ENCODE measurements around the gene NDUFAF8.

DNA sequence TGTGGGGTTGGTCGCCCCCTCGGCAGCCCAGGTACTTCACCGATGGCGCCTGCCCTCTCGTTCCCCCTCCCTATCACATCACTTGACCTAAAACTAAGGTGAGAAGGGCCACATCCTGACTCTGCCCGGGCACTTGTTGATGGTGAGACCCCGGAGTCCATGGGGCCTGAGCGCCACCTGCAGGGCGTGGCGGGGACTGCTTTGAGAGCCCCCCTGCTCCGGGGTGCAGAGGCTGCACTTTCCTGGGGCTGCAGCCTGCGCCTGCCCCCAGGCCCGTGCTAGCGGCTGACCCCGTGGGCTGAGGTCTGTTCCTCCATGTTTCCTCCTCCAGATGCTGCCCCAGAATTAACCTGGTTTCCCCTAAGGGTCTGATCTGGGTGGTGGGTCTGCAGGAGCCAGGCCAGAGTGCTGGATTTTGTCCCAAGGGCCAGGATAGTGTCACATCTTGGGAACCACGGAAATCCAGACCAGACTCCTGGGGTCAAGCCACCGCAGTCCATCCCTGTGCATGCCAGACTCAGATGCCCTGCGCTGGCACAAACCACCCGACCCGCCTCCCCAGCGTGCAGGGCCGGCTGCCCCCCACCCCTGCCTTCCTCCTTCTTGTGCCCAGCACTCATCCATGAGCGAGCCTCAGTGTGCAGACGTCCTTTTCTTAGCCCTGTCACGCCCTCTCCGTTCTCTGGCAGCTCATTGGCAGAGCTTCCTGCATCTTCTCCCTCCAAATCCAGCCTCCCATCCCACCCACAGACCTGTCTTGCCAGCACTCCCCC lies 2.7 kb downstream of the NDUFAF8 start:
- no peak for TF ChIP-seq NRF1 (conservative IDR thresholded peaks at IDR 0.05; ENCODE audit: low read depth, low read length)
- no peak; the same call in 1 of the 2 replicates for TF ChIP-seq POLR2AphosphoS5 (IDR thresholded peaks at IDR 0.05; ENCODE audit: low read length)
- no peak for TF ChIP-seq ZNF217 (IDR thresholded peaks at IDR 0.05)
- peak; percentile 83 to 94 (median 86) for TF ChIP-seq CTCF (IDR thresholded peaks at IDR 0.05 in 2 of 3, conservative IDR thresholded peaks at IDR 0.05 in 1 of 3; ENCODE audit: control insufficient read depth in 2 of 3, extremely low read depth in 1 of 3, insufficient read depth in 1 of 3, low read depth in 3 of 3, low read length in 3 of 3)
- no peak for TF ChIP-seq USF2 (IDR thresholded peaks at IDR 0.05; ENCODE audit: borderline replicate concordance, low read depth, low read length)
- no peak for TF ChIP-seq CEBPB (IDR thresholded peaks at IDR 0.05; ENCODE audit: borderline replicate concordance in 1 of 2, low read depth in 2 of 2, low read length in 2 of 2)
- TF ChIP-seq REST (IDR thresholded peaks at IDR 0.05; ENCODE audit: low read depth, low read length) = no peak
- TF ChIP-seq HCFC1 (IDR thresholded peaks at IDR 0.05; ENCODE audit: low read length) = no peak
- TF ChIP-seq EZH2 (IDR thresholded peaks at IDR 0.05; ENCODE audit: borderline replicate concordance, control insufficient read depth, low read depth, low read length) = no peak
- TF ChIP-seq PML (IDR thresholded peaks at IDR 0.05; ENCODE audit: low read length) = no peak
- no peak for TF ChIP-seq SIX5 (IDR thresholded peaks at IDR 0.05; ENCODE audit: low read depth, low read length, severe bottlenecking)
- no peak for TF ChIP-seq E4F1 (IDR thresholded peaks at IDR 0.05; ENCODE audit: borderline replicate concordance, partially characterized antibody)
- TF ChIP-seq, protein P1, sequence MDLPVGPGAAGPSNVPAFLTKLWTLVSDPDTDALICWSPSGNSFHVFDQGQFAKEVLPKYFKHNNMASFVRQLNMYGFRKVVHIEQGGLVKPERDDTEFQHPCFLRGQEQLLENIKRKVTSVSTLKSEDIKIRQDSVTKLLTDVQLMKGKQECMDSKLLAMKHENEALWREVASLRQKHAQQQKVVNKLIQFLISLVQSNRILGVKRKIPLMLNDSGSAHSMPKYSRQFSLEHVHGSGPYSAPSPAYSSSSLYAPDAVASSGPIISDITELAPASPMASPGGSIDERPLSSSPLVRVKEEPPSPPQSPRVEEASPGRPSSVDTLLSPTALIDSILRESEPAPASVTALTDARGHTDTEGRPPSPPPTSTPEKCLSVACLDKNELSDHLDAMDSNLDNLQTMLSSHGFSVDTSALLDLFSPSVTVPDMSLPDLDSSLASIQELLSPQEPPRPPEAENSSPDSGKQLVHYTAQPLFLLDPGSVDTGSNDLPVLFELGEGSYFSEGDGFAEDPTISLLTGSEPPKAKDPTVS (IDR thresholded peaks at IDR 0.05; ENCODE audit: low read depth, low read length) = no peak

All from GM12878 (cell line).